Upper lobe of left lung (tissue), 6 donors: ENCODE results near the gene GIMAP5. TPM values are rescaled to one million over a fixed set of nuclear protein-coding genes. Genes with fewer than 3 reads are reported as not detected.
A peak's percentile ranks its signal among the peaks of the same experiment; 100 is the strongest.

ENCODE experiments used
- ATAC-seq, 2 donors: fragments of 200-7000 bp; cut with Tn5 transposase; one replicate each; pipeline ENCODE4 v1.9.1; 2022; ENCODE audit warnings: mild to moderate bottlenecking in 2 of 2, moderate library complexity in 2 of 2; ENCODE audit not compliant: low FRiP score in 2 of 2
- DNase-seq, 2 donors: peaks; one replicate each; pipeline ENCODE4 v3.0.0-alpha.2; 2019 to 2020
- H3K27ac ChIP-seq, 4 donors: fragments of 200-600 bp; sonication (generic); one replicate each; pipeline ENCODE4 v1.5.1; 2016 to 2019
- H3K27me3 ChIP-seq, 4 donors: fragments of 200-600 bp; sonication (generic); one replicate each; pipeline ENCODE4 v1.5.1; 2017 to 2019
- H3K36me3 ChIP-seq, 4 donors: fragments of 200-600 bp; sonication (generic); one replicate each; pipeline ENCODE4 v1.5.1; 2016 to 2019
- H3K4me1 ChIP-seq, 4 donors: fragments of 200-600 bp; sonication (generic); one replicate each; pipeline ENCODE4 v1.5.1; 2018 to 2019
- H3K4me3 ChIP-seq, 4 donors: fragments of 200-600 bp; sonication (generic); one replicate each; pipeline ENCODE4 v1.5.1; 2017 to 2019; ENCODE audit warnings: mild to moderate bottlenecking in 2 of 4, moderate library complexity in 1 of 4
- H3K9me3 ChIP-seq, 4 donors: fragments of 200-600 bp; sonication (generic); one replicate each; pipeline ENCODE4 v1.5.1; 2018 to 2019
- CTCF ChIP-seq, 6 experiments: fragments of 450-650 bp in 4 of 6; fragments of 200-600 bp in 2 of 6; sonication (generic) in 2 of 6; IDR thresholded peaks; one replicate each; pipeline ENCODE4 v1.5.1; 2016 to 2019; ENCODE audit warnings: antibody characterized with exemption in 6 of 6
- EP300 ChIP-seq, 4 donors: sonication (generic); formaldehyde crosslinking; IDR thresholded peaks; one replicate each; pipeline ENCODE4 v1.5.1; 2017; ENCODE audit warnings: antibody characterized with exemption in 4 of 4, control low read depth in 2 of 4
- POLR2A ChIP-seq, 4 donors: fragments of 450-650 bp; IDR thresholded peaks; one replicate each; pipeline ENCODE4 v1.5.1; 2016 to 2017; ENCODE audit warnings: antibody characterized with exemption in 4 of 4, mild to moderate bottlenecking in 2 of 4
- POLR2AphosphoS5 ChIP-seq, 2 donors: sonication (generic); formaldehyde crosslinking; IDR thresholded peaks; one replicate each; pipeline ENCODE4 v1.5.1; 2017; ENCODE audit warnings: antibody characterized with exemption in 2 of 2
- WGBS, 2 donors: methylation state at CpG; one replicate each; pipeline ENCODE4 v1.1.5; 2017 to 2018; 5-methylcytosine and 5-hydroxymethylcytosine counted together
- total RNA-seq, 6 donors: library from RNA; depleted of rRNA in 4 of 6; stranded (reverse); fragments of >200 nt in 4 of 6; gene quantifications; one replicate each; pipeline versions ENCODE4 v1.1.0 to v1.2.1, GENCODE V29; 2016 to 2021
- donor health status: DM: no; HTN: no; CAD: no; lungs with moderate emphysema.
- donor health status: DM: no; HTN: yes; CAD: no; lungs with severe emphysema.

Gene GIMAP5
- total RNA-seq, 6 donors from 2014 or later: 28.0 to 103 (median 41.3) TPM

GRCh38 chr7:150753826-150754603 lies 16.8 kb downstream of the GIMAP5 start:
- no peaks in the 10 kb centered on the region for H3K36me3 ChIP-seq
- peaks cover 11 to 24% (median 19%) of the 10 kb centered on the region in 4 donors for H3K4me1 ChIP-seq
- H3K4me3 ChIP-seq: no peak overlapping the region
- whole genome bisulfite sequencing, 2 donors: 38 to 47% methylated on average over 3 of the region's 3 CpGs
- H3K27ac ChIP-seq: peak overlapping the region in 1 of 4 donors; percentile 25
- ATAC-seq (no peak), DNase-seq (no peak)
- H3K9me3 ChIP-seq: no peaks in the 10 kb centered on the region
- TF ChIP-seq EP300 (IDR thresholded peaks at IDR 0.05) (no peak), CTCF (IDR thresholded peaks at IDR 0.05) (peak in 3 of 6 experiments; percentile 7 to 37 (median 35))
- H3K27me3 ChIP-seq: no peaks in the 10 kb centered on the region

- Histone ChIP-seq H3K36me3 (no peaks in the 10 kb centered on the region), H3K4me1 (peaks cover 11 to 24% (median 19%) of the 10 kb centered on the region in 4 donors), H3K27ac (peak overlapping the region; percentile 23 to 68 (median 54)), H3K9me3 (no peaks in the 10 kb centered on the region), H3K27me3 (no peaks in the 10 kb centered on the region), H3K4me3 (no peak overlapping the region)
- DNase-seq (no peak), ATAC-seq (no peak)
- TF ChIP-seq POLR2A (IDR thresholded peaks at IDR 0.05) (no peak), POLR2AphosphoS5 (IDR thresholded peaks at IDR 0.05) (no peak), CTCF (IDR thresholded peaks at IDR 0.05) (no peak), EP300 (IDR thresholded peaks at IDR 0.05) (no peak)
These were observed 17.7 kb downstream of the GIMAP5 start for GRCh38 chr7:150754951-150755350.

GRCh38 chr7:150755473-150756099 lies 18.4 kb downstream of the GIMAP5 start:
- TF ChIP-seq CTCF (IDR thresholded peaks at IDR 0.05) (no peak), POLR2AphosphoS5 (IDR thresholded peaks at IDR 0.05) (peak in 1 of 2 donors; percentile 53), POLR2A (IDR thresholded peaks at IDR 0.05) (no peak), EP300 (IDR thresholded peaks at IDR 0.05) (no peak)
- H3K27me3 ChIP-seq: no peaks in the 10 kb centered on the region

GRCh38 chr7:150756166-150756565 lies 18.9 kb downstream of the GIMAP5 start:
- H3K9me3 ChIP-seq: no peaks in the 10 kb centered on the region
- H3K27ac ChIP-seq: peak overlapping the region; percentile 53 to 68 (median 55)
- TF ChIP-seq EP300 (IDR thresholded peaks at IDR 0.05) (no peak), CTCF (IDR thresholded peaks at IDR 0.05) (no peak), POLR2AphosphoS5 (IDR thresholded peaks at IDR 0.05) (no peak), POLR2A (IDR thresholded peaks at IDR 0.05) (no peak)
- no peaks in the 10 kb centered on the region for H3K27me3 ChIP-seq
- 64 to 76% methylated on average over 3 of the region's 3 CpGs for WGBS, 2 donors
- H3K4me1 ChIP-seq: peaks cover 11 to 24% (median 19%) of the 10 kb centered on the region in 4 donors
- peak in 1 of 2 donors; percentile 19 for ATAC-seq
- H3K4me3 ChIP-seq: no peak overlapping the region
- DNase-seq: no peak
- no peaks in the 10 kb centered on the region for H3K36me3 ChIP-seq

More at GRCh38 chr7:150755473-150756099, 18.4 kb downstream of the GIMAP5 start:
- peak; percentile 43 to 49 for ATAC-seq
- DNase-seq: peak in 1 of 2 donors; percentile 39
- Histone ChIP-seq H3K9me3 (no peaks in the 10 kb centered on the region), H3K36me3 (no peaks in the 10 kb centered on the region), H3K4me3 (no peak overlapping the region), H3K27ac (peak overlapping the region; percentile 53 to 68 (median 55)), H3K4me1 (peaks cover 11 to 24% (median 19%) of the 10 kb centered on the region in 4 donors)
- WGBS, 2 donors: 61 to 67% methylated on average over 4 of the region's 4 CpGs
